Esophagus squamous epithelium (tissue), 4 donors: ENCODE data around the gene INO80E.

Source experiments
- CTCF ChIP-seq, 6 experiments: fragments of 450-650 bp in 4 of 6; fragments of 200-600 bp in 2 of 6; sonication (generic) in 2 of 6; IDR thresholded peaks; one replicate each; pipeline ENCODE4 v1.5.1; 2016 to 2019; ENCODE audit warnings: antibody characterized with exemption in 6 of 6, mild to moderate bottlenecking in 4 of 6, moderate library complexity in 4 of 6
- POLR2A ChIP-seq, 4 donors: fragments of 450-650 bp; IDR thresholded peaks; one replicate each; pipeline ENCODE4 v1.6.1; 2017; ENCODE audit warnings: antibody characterized with exemption in 4 of 4, mild to moderate bottlenecking in 4 of 4, moderate library complexity in 3 of 4

GRCh38 chr16:30028438-30029076 is 32.5 kb downstream of the INO80E start:
- TF ChIP-seq CTCF (IDR thresholded peaks at IDR 0.05): no peak
- no peak for TF ChIP-seq POLR2A (IDR thresholded peaks at IDR 0.05)
